Activated CD8-positive, alpha-beta T cell treated with anti-CD3 and anti-CD28 coated beads, Interleukin-2, amount 10 ng/mL, durations not matched to agents 7 days and 5 days (primary cell): ENCODE results near the gene CNNM1. TPM values are rescaled to one million over a fixed set of nuclear protein-coding genes. Genes with fewer than 3 reads are reported as not detected.
A peak's percentile ranks its signal among the peaks of the same experiment; 100 is the strongest.

Source experiments
- ATAC-seq: fragments of 150-1000 bp; cut with Tn5 transposase; one replicate; pipeline ENCODE4 v1.10.0; 2021; ENCODE audit warnings: moderate library complexity
- CTCF ChIA-PET: fragments of 350-600 bp; sonication (Branson Sonifier 250); formaldehyde crosslinking; loops from one replicate; lab custom pipeline; 2021; ENCODE audit warnings: antibody characterized with exemption; lab: Charles Lee
- POLR2A ChIA-PET: fragments of 350-600 bp; sonication (Branson Sonifier 250); formaldehyde crosslinking; loops from one replicate; lab custom pipeline; 2021; ENCODE audit warnings: antibody characterized with exemption; lab: Charles Lee
- DNase-seq: peaks from one replicate; pipeline ENCODE4 v3.0.0-alpha.2; 2020
- H3K27ac Mint-ChIP-seq: one replicate; pipeline ENCODE4 v1.8.0; 2021; ENCODE audit warnings: mild to moderate bottlenecking, mixed read lengths
- H3K27me3 Mint-ChIP-seq: one replicate; pipeline ENCODE4 v1.8.0; 2021; ENCODE audit warnings: low read depth, mixed read lengths
- H3K36me3 Mint-ChIP-seq: one replicate; pipeline ENCODE4 v1.8.0; 2021; ENCODE audit warnings: low read depth, mixed read lengths
- H3K4me1 Mint-ChIP-seq: one replicate; pipeline ENCODE4 v1.8.0; 2021; ENCODE audit warnings: low read depth, mixed read lengths
- H3K4me3 Mint-ChIP-seq: one replicate; pipeline ENCODE4 v1.8.0; 2021; ENCODE audit warnings: mild to moderate bottlenecking, mixed read lengths
- H3K9me3 Mint-ChIP-seq: one replicate; pipeline ENCODE4 v1.8.0; 2022; ENCODE audit warnings: mixed read lengths; ENCODE audit not compliant: insufficient read depth
- total RNA-seq, 2 experiments: library from RNA; stranded (reverse); gene quantifications; one replicate each; pipeline ENCODE4 v1.2.3, GENCODE V29; 2021

The CNNM1 gene
- total RNA-seq, 2 experiments from 2014 or later = 0.13 to 0.23 TPM

- Mint-ChIP-seq H3K4me1 (no peaks in the 10 kb centered on the region), H3K36me3 (no peaks in the 10 kb centered on the region), H3K27me3 (peaks cover 9% of the 10 kb centered on the region), H3K9me3 (no peaks in the 10 kb centered on the region), H3K27ac (no peak overlapping the region), H3K4me3 (no peak overlapping the region)
- ATAC-seq = no peak
- CTCF ChIA-PET = no interaction called here
- POLR2A ChIA-PET = no interaction called here
- no peak for DNase-seq
Measured at GRCh38 chr10:99316374-99316773, 12.8 kb upstream of the CNNM1 start.

GRCh38 chr10:99318048-99318447 lies 11.1 kb upstream of the CNNM1 start:
- ATAC-seq (no peak), DNase-seq (no peak)
- H3K27ac Mint-ChIP-seq = no peak overlapping the region
- no peaks in the 10 kb centered on the region for H3K4me1 Mint-ChIP-seq
- no peaks in the 10 kb centered on the region for H3K9me3 Mint-ChIP-seq
- ChIA-PET POLR2A (no interaction called here), CTCF (no interaction called here)
- no peak overlapping the region for H3K4me3 Mint-ChIP-seq
- no peaks in the 10 kb centered on the region for H3K36me3 Mint-ChIP-seq
- peaks cover 16% of the 10 kb centered on the region for H3K27me3 Mint-ChIP-seq

- CTCF ChIA-PET = no interaction called here
Measured at GRCh38 chr10:99318475-99318874, 10.7 kb upstream of the CNNM1 start.

GRCh38 chr10:99325281-99325680 lies 3.9 kb upstream of the CNNM1 start:
- no peak for DNase-seq

More at GRCh38 chr10:99318475-99318874, 10.7 kb upstream of the CNNM1 start:
- no peak for ATAC-seq
- no peak for DNase-seq
- H3K27ac Mint-ChIP-seq = no peak overlapping the region
- POLR2A ChIA-PET = no interaction called here
- H3K4me3 Mint-ChIP-seq = no peak overlapping the region
- peaks cover 18% of the 10 kb centered on the region for H3K27me3 Mint-ChIP-seq
- H3K4me1 Mint-ChIP-seq = no peaks in the 10 kb centered on the region
- H3K9me3 Mint-ChIP-seq = no peaks in the 10 kb centered on the region
- H3K36me3 Mint-ChIP-seq = no peaks in the 10 kb centered on the region

GRCh38 chr10:99326871-99327270 lies 2.3 kb upstream of the CNNM1 start:
- H3K27ac Mint-ChIP-seq = no peak overlapping the region
- DNase-seq = no peak
- H3K4me3 Mint-ChIP-seq = no peak overlapping the region

More at GRCh38 chr10:99325281-99325680, 3.9 kb upstream of the CNNM1 start:
- no peak overlapping the region for H3K27ac Mint-ChIP-seq
- H3K27me3 Mint-ChIP-seq = peaks cover 16% of the 10 kb centered on the region
- peaks cover 4% of the 10 kb centered on the region for H3K36me3 Mint-ChIP-seq
- ATAC-seq = no peak
- no peaks in the 10 kb centered on the region for H3K9me3 Mint-ChIP-seq
- POLR2A ChIA-PET = interaction anchor here (1.1 kb wide), 1 partner anchor 8 kb away, joined by 3 read pairs; no protein-coding TSS in a partner anchor
- CTCF ChIA-PET = no interaction called here
- no peak overlapping the region for H3K4me3 Mint-ChIP-seq
- no peaks in the 10 kb centered on the region for H3K4me1 Mint-ChIP-seq

GRCh38 chr10:99328579-99329303 lies 415 bp upstream of the CNNM1 start:
- POLR2A ChIA-PET = no interaction called here
- H3K36me3 Mint-ChIP-seq = peaks cover 5% of the 10 kb centered on the region
- DNase-seq = no peak
- H3K9me3 Mint-ChIP-seq = no peaks in the 10 kb centered on the region
- ATAC-seq = no peak
- H3K4me3 Mint-ChIP-seq = peak overlapping the region; percentile 49
- no peak overlapping the region for H3K27ac Mint-ChIP-seq
- H3K4me1 Mint-ChIP-seq = peaks cover 5% of the 10 kb centered on the region
- CTCF ChIA-PET = no interaction called here
- peaks cover 31% of the 10 kb centered on the region for H3K27me3 Mint-ChIP-seq

More at GRCh38 chr10:99326871-99327270, 2.3 kb upstream of the CNNM1 start:
- CTCF ChIA-PET = no interaction called here
- H3K36me3 Mint-ChIP-seq = peaks cover 5% of the 10 kb centered on the region
- no peak for ATAC-seq
- H3K9me3 Mint-ChIP-seq = no peaks in the 10 kb centered on the region
- H3K27me3 Mint-ChIP-seq = peaks cover 25% of the 10 kb centered on the region
- peaks cover 5% of the 10 kb centered on the region for H3K4me1 Mint-ChIP-seq
- POLR2A ChIA-PET = no interaction called here

GRCh38 chr10:99329554-99330346 lies 594 bp downstream of the CNNM1 start:
- H3K4me3 Mint-ChIP-seq = peak overlapping the region; percentile 58
- peak; percentile 67 for ATAC-seq
- no peaks in the 10 kb centered on the region for H3K9me3 Mint-ChIP-seq
- ChIA-PET POLR2A (interaction anchor here (0.8 kb wide), 1 partner anchor 10 kb away, joined by 4 read pairs; no protein-coding TSS in a partner anchor), CTCF (no interaction called here)
- DNase-seq = no peak
- H3K4me1 Mint-ChIP-seq = peaks cover 5% of the 10 kb centered on the region
- peaks cover 33% of the 10 kb centered on the region for H3K27me3 Mint-ChIP-seq
- no peak overlapping the region for H3K27ac Mint-ChIP-seq
- peaks cover 5% of the 10 kb centered on the region for H3K36me3 Mint-ChIP-seq

- H3K27ac Mint-ChIP-seq = no peak overlapping the region
- H3K9me3 Mint-ChIP-seq = no peaks in the 10 kb centered on the region
- no peak for DNase-seq
- POLR2A ChIA-PET = no interaction called here
- H3K27me3 Mint-ChIP-seq = peaks cover 37% of the 10 kb centered on the region
- CTCF ChIA-PET = no interaction called here
- H3K4me1 Mint-ChIP-seq = peaks cover 5% of the 10 kb centered on the region
- ATAC-seq = no peak
- peaks cover 5% of the 10 kb centered on the region for H3K36me3 Mint-ChIP-seq
- peak overlapping the region; percentile 58 for H3K4me3 Mint-ChIP-seq
Measured at GRCh38 chr10:99330347-99330924, 1.3 kb downstream of the CNNM1 start.

- Mint-ChIP-seq H3K27me3 (peaks cover 37% of the 10 kb centered on the region), H3K27ac (no peak overlapping the region), H3K36me3 (peaks cover 5% of the 10 kb centered on the region), H3K9me3 (no peaks in the 10 kb centered on the region), H3K4me3 (peak overlapping the region; percentile 22), H3K4me1 (peaks cover 5% of the 10 kb centered on the region)
- POLR2A ChIA-PET = no interaction called here
- CTCF ChIA-PET = no interaction called here
- no peak for ATAC-seq
- DNase-seq = no peak
Measured at GRCh38 chr10:99331207-99331803, 2.1 kb downstream of the CNNM1 start.

- peaks cover 21% of the 10 kb centered on the region for H3K27me3 Mint-ChIP-seq
- ATAC-seq = no peak
- H3K9me3 Mint-ChIP-seq = no peaks in the 10 kb centered on the region
- H3K4me3 Mint-ChIP-seq = no peak overlapping the region
- ChIA-PET CTCF (interaction anchor here (1.3 kb wide), 1 partner anchor 12 kb away, joined by 4 read pairs; no protein-coding TSS in a partner anchor), POLR2A (no interaction called here)
- no peak overlapping the region for H3K27ac Mint-ChIP-seq
- DNase-seq = no peak
- H3K4me1 Mint-ChIP-seq = peaks cover 15% of the 10 kb centered on the region
- H3K36me3 Mint-ChIP-seq = no peaks in the 10 kb centered on the region
Measured at GRCh38 chr10:99337311-99337811, 8.2 kb downstream of the CNNM1 start.

- Mint-ChIP-seq H3K36me3 (no peaks in the 10 kb centered on the region), H3K4me1 (peaks cover 15% of the 10 kb centered on the region), H3K9me3 (no peaks in the 10 kb centered on the region), H3K27me3 (peaks cover 20% of the 10 kb centered on the region), H3K27ac (no peak overlapping the region), H3K4me3 (no peak overlapping the region)
- ChIA-PET POLR2A (no interaction called here), CTCF (interaction anchor here (1.3 kb wide), 1 partner anchor 12 kb away, joined by 4 read pairs; no protein-coding TSS in a partner anchor)
- ATAC-seq (no peak), DNase-seq (no peak)
Measured at GRCh38 chr10:99337901-99338300, 8.7 kb downstream of the CNNM1 start.
